SK-N-SH (cell line): ENCODE data around the gene ABHD4. TPM values are rescaled to one million over a fixed set of nuclear protein-coding genes. Genes with fewer than 3 reads are reported as not detected.

Experiments
- CTCF ChIA-PET: fragments of 300-600, 350-600 bp; formaldehyde crosslinking; extraction: SDS; loops from one replicate; lab custom pipeline; 2021; lab: Yijun Ruan, JAX
- POLR2A ChIA-PET: fragments of 350-600 bp; sonication (Branson Sonifier 250); formaldehyde crosslinking; extraction: SDS; loops from one replicate; lab custom pipeline; 2020; ENCODE audit warnings: antibody characterized with exemption, inconsistent platforms; lab: Yijun Ruan, JAX
- DNase-seq: peaks from one replicate; pipeline ENCODE4 v3.0.0; 2012
- H2AFZ ChIP-seq: fragments of 200-600 bp; sonication (generic); 2 replicates; pipeline ENCODE4 v1.8.1; 2016; ENCODE audit warnings: antibody characterized with exemption, mild to moderate bottlenecking, low read depth
- H3F3A ChIP-seq: fragments of 200-600 bp; sonication (generic); replicated peaks from 2 replicates; pipeline ENCODE3; 2016; ENCODE audit warnings: antibody characterized with exemption, mild to moderate bottlenecking; ENCODE audit not compliant: insufficient read depth
- H3K27ac ChIP-seq, 2 experiments: fragments of 200-500 bp in 1 of 2; fragments of 200-600 bp in 1 of 2; sonication (Bioruptor generic) in 1 of 2; sonication (generic), shearing (Covaris generic) in 1 of 2; 2 replicates each; pipeline versions ENCODE4 v1.5.1 to v1.6.1; 2014 to 2016; ENCODE audit warnings: low read depth in 2 of 2, inconsistent platforms in 1 of 2, low read length in 1 of 2, mild to moderate bottlenecking in 1 of 2, mixed read lengths in 1 of 2
- H3K27me3 ChIP-seq: fragments of 200-600 bp; sonication (generic), shearing (Covaris generic); 2 replicates; pipeline ENCODE4 v1.6.1; 2016; ENCODE audit warnings: mixed run types; ENCODE audit not compliant: insufficient read depth
- H3K36me3 ChIP-seq, 2 experiments: fragments of 200-500 bp in 1 of 2; fragments of 200-600 bp in 1 of 2; sonication (Bioruptor generic) in 1 of 2; sonication (generic) in 1 of 2; replicated peaks in 1 of 2; 2 replicates each; pipeline versions ENCODE3 to v1.5.1; 2014 to 2016; ENCODE audit warnings: low read length in 1 of 2, mild to moderate bottlenecking in 1 of 2; ENCODE audit not compliant: insufficient read depth in 2 of 2, control insufficient read depth in 1 of 2
- H3K4me1 ChIP-seq, 2 experiments: fragments of 200-500 bp in 1 of 2; fragments of 200-600 bp in 1 of 2; sonication (Bioruptor generic) in 1 of 2; sonication (generic), shearing (Covaris generic) in 1 of 2; 2 replicates each; pipeline versions ENCODE4 v1.5.1 to v1.6.1; 2014 to 2016; ENCODE audit warnings: low read depth in 1 of 2, low read length in 1 of 2, mixed run types in 1 of 2; ENCODE audit not compliant: insufficient read depth in 2 of 2, control insufficient read depth in 1 of 2
- H3K4me2 ChIP-seq: fragments of 200-600 bp; sonication (generic), shearing (Covaris generic); 2 replicates; pipeline ENCODE4 v1.6.1; 2017; ENCODE audit warnings: mixed run types
- H3K4me3 ChIP-seq, 2 experiments: fragments of 200-500 bp in 1 of 2; fragments of 200-600 bp in 1 of 2; sonication (Bioruptor generic) in 1 of 2; sonication (generic), shearing (Covaris generic) in 1 of 2; 2 replicates each; pipeline versions ENCODE4 v1.5.1 to v1.8.1; 2014 to 2016; ENCODE audit warnings: low read depth in 2 of 2, inconsistent platforms in 1 of 2, low read length in 1 of 2, mild to moderate bottlenecking in 1 of 2, mixed read lengths in 1 of 2, moderate library complexity in 1 of 2
- H3K79me2 ChIP-seq: fragments of 200-600 bp; sonication (generic); 2 replicates; pipeline ENCODE4 v1.8.1; 2017; ENCODE audit warnings: mild to moderate bottlenecking; ENCODE audit not compliant: insufficient read depth
- H3K9ac ChIP-seq: fragments of 200-600 bp; sonication (generic); 2 replicates; pipeline ENCODE4 v1.6.1; 2017; ENCODE audit warnings: mixed run types
- H3K9me2 ChIP-seq: fragments of 200-600 bp; sonication (generic); 2 replicates; pipeline ENCODE4 v1.6.1; 2017; ENCODE audit warnings: mixed run types
- H3K9me3 ChIP-seq: fragments of 200-600 bp; sonication (generic); 2 replicates; pipeline ENCODE4 v1.6.1; 2017; ENCODE audit warnings: mixed run types, mild to moderate bottlenecking, moderate library complexity
- H4K20me1 ChIP-seq: fragments of 200-600 bp; sonication (generic); 2 replicates; pipeline ENCODE4 v1.6.1; 2017; ENCODE audit warnings: mild to moderate bottlenecking, mixed run types; ENCODE audit not compliant: insufficient read depth
- CHD2 ChIP-seq: fragments of 150-350 bp; IDR thresholded peaks from 2 replicates; pipeline ENCODE4 v1.6.1; 2018; ENCODE audit warnings: low read length; ENCODE audit not compliant: partially characterized antibody
- CTCF ChIP-seq: fragments of 200-600 bp; sonication (generic); IDR thresholded peaks from 2 replicates; pipeline ENCODE4 v1.6.1; 2017; ENCODE audit warnings: antibody characterized with exemption, mild to moderate bottlenecking, moderate library complexity
- ELF1 ChIP-seq: IDR thresholded peaks from 2 replicates; pipeline ENCODE4 v1.4.0; 2012
- FOSL2 ChIP-seq: IDR thresholded peaks from 2 replicates; pipeline ENCODE4 v1.4.0; 2012; ENCODE audit warnings: low read depth, mild to moderate bottlenecking, moderate library complexity, borderline replicate concordance
- GABPA ChIP-seq: IDR thresholded peaks from 2 replicates; pipeline ENCODE4 v1.4.0; 2012; ENCODE audit warnings: low read depth, mild to moderate bottlenecking
- JUND ChIP-seq: IDR thresholded peaks from 2 replicates; pipeline ENCODE4 v1.4.0; 2012
- MAX ChIP-seq: IDR thresholded peaks from 2 replicates; pipeline ENCODE4 v1.4.0; 2012; ENCODE audit warnings: low read depth
- MEF2A ChIP-seq: IDR thresholded peaks from 2 replicates; pipeline ENCODE4 v1.4.0; 2012; ENCODE audit warnings: low read depth, borderline replicate concordance
- PBX3 ChIP-seq: IDR thresholded peaks from 2 replicates; pipeline ENCODE4; 2012
- POLR2AphosphoS5 ChIP-seq: IDR thresholded peaks from 2 replicates; pipeline ENCODE4 v1.6.1; 2012; ENCODE audit warnings: low read depth, low read length
- RAD21 ChIP-seq: IDR thresholded peaks from 2 replicates; pipeline ENCODE4 v1.6.1; 2012; ENCODE audit warnings: mild to moderate bottlenecking, low read length
- REST ChIP-seq: IDR thresholded peaks from 2 replicates; pipeline ENCODE4 v1.6.1; 2012; ENCODE audit warnings: mild to moderate bottlenecking, low read depth, low read length, moderate library complexity
- SMC3 ChIP-seq: IDR thresholded peaks from 2 replicates; pipeline ENCODE4 v1.6.1; 2012; ENCODE audit warnings: low read depth, low read length, improper control_type of control experiment
- TCF12 ChIP-seq: IDR thresholded peaks from 2 replicates; pipeline ENCODE4 v1.4.0; 2012
- TEAD4 ChIP-seq: IDR thresholded peaks from 2 replicates; pipeline ENCODE4 v1.4.0; 2012; ENCODE audit warnings: mild to moderate bottlenecking, borderline replicate concordance; ENCODE audit not compliant: insufficient read depth
- USF1 ChIP-seq: IDR thresholded peaks from 2 replicates; pipeline ENCODE4 v1.4.0; 2012; ENCODE audit warnings: low read depth, borderline replicate concordance
- YY1 ChIP-seq: IDR thresholded peaks from 2 replicates; pipeline ENCODE4 v1.4.0; 2012; ENCODE audit warnings: low read depth, mild to moderate bottlenecking
- ZBTB33 ChIP-seq: IDR thresholded peaks from 2 replicates; pipeline ENCODE4 v1.4.0; 2012; ENCODE audit warnings: low read depth, borderline replicate concordance
- WGBS: methylation state at CpG from one replicate; pipeline ENCODE4 v1.1.6; 2017; ENCODE audit warnings: low lambda C conversion rate; 5-methylcytosine and 5-hydroxymethylcytosine counted together
- polyA plus RNA-seq, 3 experiments: library from polyadenylated mRNA; depleted of rRNA; stranded (reverse); fragments of >200 nt; gene quantifications; 2 replicates each; pipeline ENCODE4 v1.2.3, GENCODE V29; 2012

ABHD4 gene
- polyA plus RNA-seq, 1 of the 3 experiments (the other 2 are of a cell fraction): 15.0 TPM

- Histone ChIP-seq H3K4me1 (peaks cover 0 to 7% of the 10 kb centered on the region in 2 experiments; a peak in 1 of 4 replicates), H3K27ac (no peak overlapping the region), H2AFZ (no peak overlapping the region), H3K27me3 (no peaks in the 10 kb centered on the region), H3K36me3 (peaks cover 45 to 66% of the 10 kb centered on the region in 2 experiments), H3K4me3 (no peak overlapping the region), H3K9me2 (no peaks in the 10 kb centered on the region), H3K9me3 (no peaks in the 10 kb centered on the region), H3K79me2 (peaks cover 55% of the 10 kb centered on the region), H4K20me1 (peaks cover 10% of the 10 kb centered on the region; the same call in 1 of the 2 replicates), H3K9ac (no peak overlapping the region), H3F3A (peaks cover 10% of the 10 kb centered on the region), H3K4me2 (no peak overlapping the region)
- TF ChIP-seq CTCF (no peak), TEAD4 (no peak), USF1 (no peak), PBX3 (no peak)
- WGBS: 98% methylated on average over 2 of the region's 2 CpGs
- no peak for DNase-seq
- ChIA-PET CTCF (interaction anchor here (1.0 to 10.4 kb wide), 5 partner anchors 13 to 406 kb away, joined by 3 to 116 read pairs (median 4); partner anchors contain the start of gene OR6J1), POLR2A (no interaction called here)
These were observed 31.3 kb upstream of the ABHD4 start for GRCh38 chr14:22566845-22567244.

- Histone ChIP-seq H3K27ac (no peak overlapping the region), H3K4me3 (no peak overlapping the region), H2AFZ (no peak overlapping the region), H3K4me1 (peaks cover 0 to 11% of the 10 kb centered on the region in 2 experiments; a peak in 1 of 4 replicates), H3K9me3 (no peaks in the 10 kb centered on the region), H4K20me1 (peaks cover 10% of the 10 kb centered on the region; the same call in 1 of the 2 replicates), H3K79me2 (peaks cover 58% of the 10 kb centered on the region), H3F3A (peaks cover 16% of the 10 kb centered on the region), H3K27me3 (no peaks in the 10 kb centered on the region), H3K36me3 (peaks cover 50 to 72% of the 10 kb centered on the region in 2 experiments), H3K4me2 (no peak overlapping the region), H3K9me2 (no peaks in the 10 kb centered on the region), H3K9ac (no peak overlapping the region)
- 100% methylated on average over 1 of the region's 1 CpG for WGBS
- CTCF ChIA-PET: interaction anchor here (1.0 to 10.4 kb wide), 6 partner anchors 14 to 405 kb away, joined by 3 to 116 read pairs (median 4); partner anchors contain the start of gene OR6J1
- DNase-seq: no peak
- POLR2A ChIA-PET: no interaction called here
- TF ChIP-seq POLR2AphosphoS5 (no peak), REST (no peak), TCF12 (no peak), FOSL2 (no peak), ELF1 (no peak), SMC3 (no peak), JUND (no peak), GABPA (no peak), ZBTB33 (no peak), YY1 (no peak), RAD21 (no peak), MEF2A (no peak), CHD2 (no peak), MAX (no peak), PBX3 (no peak)
These were observed 30.7 kb upstream of the ABHD4 start for GRCh38 chr14:22567437-22567836.
